SKM-1 (cell line): Measurements from ENCODE around the gene SERINC2.
"Not testable (repeated sequence)": the region's sequence is repeated elsewhere in the genome, so short reads cannot be mapped to it uniquely, and the experiment has no call there.

ENCODE experiments used
- DNase-seq: peaks from one replicate; lab custom pipeline; 2025; ENCODE audit not compliant: unreplicated experiment; lab: John Stamatoyannopoulos, UW

SERINC2 gene

GRCh38 chr1:31412205-31412604 is 808 bp upstream of the SERINC2 start:
- DNase-seq = no peak

- no peak for DNase-seq
These were observed 490 bp downstream of the SERINC2 start for GRCh38 chr1:31413405-31414001.

- DNase-seq = no peak
These were observed 2.0 kb downstream of the SERINC2 start for GRCh38 chr1:31414980-31415370.

GRCh38 chr1:31415658-31416057 is 2.6 kb downstream of the SERINC2 start:
- DNase-seq = no peak

- DNase-seq = no peak
These were observed 3.2 kb downstream of the SERINC2 start for GRCh38 chr1:31416101-31416736.

GRCh38 chr1:31417148-31417547 is 4.1 kb downstream of the SERINC2 start:
- no peak for DNase-seq

- DNase-seq = no peak
These were observed 5.8 kb downstream of the SERINC2 start for GRCh38 chr1:31418626-31419323.

GRCh38 chr1:31420716-31421115 is 7.7 kb downstream of the SERINC2 start:
- no peak for DNase-seq

GRCh38 chr1:31421371-31422040 is 8.5 kb downstream of the SERINC2 start:
- DNase-seq = no peak

GRCh38 chr1:31422505-31423319 is 9.7 kb downstream of the SERINC2 start:
- peak; percentile 77 for DNase-seq

- DNase-seq = no peak
These were observed 10.5 kb downstream of the SERINC2 start for GRCh38 chr1:31423418-31423947.

GRCh38 chr1:31424568-31424967 is 11.6 kb downstream of the SERINC2 start:
- DNase-seq = no peak

GRCh38 chr1:31425301-31426081 is 12.5 kb downstream of the SERINC2 start:
- no peak for DNase-seq

- DNase-seq = no peak
These were observed 13.4 kb downstream of the SERINC2 start for GRCh38 chr1:31426249-31426922.

- no peak for DNase-seq
These were observed 14.3 kb downstream of the SERINC2 start for GRCh38 chr1:31427322-31427721.

- DNase-seq = no peak
These were observed 15.6 kb downstream of the SERINC2 start for GRCh38 chr1:31428436-31429221.

- no peak for DNase-seq
These were observed 16.6 kb downstream of the SERINC2 start for GRCh38 chr1:31429583-31429982.

- not testable (repeated sequence) for DNase-seq
These were observed 18.6 kb downstream of the SERINC2 start for GRCh38 chr1:31431351-31432257.
